Stimulated activated CD4-positive, alpha-beta T cell treated with anti-CD3 and anti-CD28 coated beads, Interleukin-12 subunit alpha, Interleukin-12 subunit beta, amount 100 ng/mL, for 48 hours (primary cell): ENCODE measurements around the gene CTLA4.
A peak's percentile ranks its signal among the peaks of the same experiment; 100 is the strongest.

ENCODE experiments used
- DNase-seq, 3 donors: peaks; one replicate each; pipeline ENCODE4 v3.0.0-alpha.2; 2020; ENCODE audit warnings: low read depth in 2 of 3, low spot score in 1 of 3

Gene CTLA4

DNA sequence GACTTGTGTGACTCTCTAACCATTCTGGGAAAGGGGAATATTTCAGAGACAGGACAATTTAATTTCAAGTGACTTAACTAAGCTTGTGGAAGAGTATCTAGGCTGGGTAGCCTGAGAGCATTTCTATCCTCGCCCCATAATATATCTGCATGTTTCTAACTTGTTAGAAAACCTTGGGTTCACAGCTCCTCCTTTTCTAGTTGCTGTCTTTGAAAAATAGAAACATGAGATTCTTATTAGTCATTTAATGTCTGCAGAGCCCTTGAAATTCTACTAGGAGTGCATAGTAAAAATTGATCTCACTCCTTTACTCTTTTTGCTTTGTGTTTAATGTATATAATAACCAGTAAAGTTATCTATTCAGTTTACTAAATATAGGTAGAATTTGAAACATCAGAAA lies 22.4 kb downstream of the CTLA4 start:
- DNase-seq = no peak

GRCh38 chr2:203890733-203891132 lies 23.2 kb downstream of the CTLA4 start:
- DNase-seq = no peak

- peak in 2 of 3 donors; percentile 49 to 64 for DNase-seq
Observed at GRCh38 chr2:203891474-203891873, 23.9 kb downstream of the CTLA4 start.

GRCh38 chr2:203892207-203892606 lies 24.6 kb downstream of the CTLA4 start:
- no peak for DNase-seq

DNA sequence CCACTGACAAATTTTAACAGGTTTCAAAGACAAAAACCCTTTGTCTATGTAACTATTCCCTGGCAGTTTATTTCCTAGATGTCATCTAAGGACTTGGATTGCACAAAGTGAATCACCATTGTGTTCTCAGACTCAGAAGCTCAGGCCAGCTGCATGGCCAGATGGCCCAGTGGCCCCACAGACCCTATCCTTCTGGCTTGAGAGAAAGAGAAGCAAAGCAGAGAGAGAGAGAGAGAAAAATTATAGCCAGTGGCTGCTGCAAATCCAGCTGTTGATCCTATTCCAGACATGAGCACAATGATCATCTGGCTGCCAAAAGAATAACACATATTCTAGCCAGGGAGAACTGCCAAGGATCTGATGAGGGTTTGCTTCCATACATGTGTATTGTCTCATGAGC lies 25.8 kb downstream of the CTLA4 start:
- no peak for DNase-seq

- no peak for DNase-seq
Observed at GRCh38 chr2:203893840-203894239, 26.3 kb downstream of the CTLA4 start.

- no peak for DNase-seq
Observed at GRCh38 chr2:203894262-203894661, 26.7 kb downstream of the CTLA4 start.

DNA sequence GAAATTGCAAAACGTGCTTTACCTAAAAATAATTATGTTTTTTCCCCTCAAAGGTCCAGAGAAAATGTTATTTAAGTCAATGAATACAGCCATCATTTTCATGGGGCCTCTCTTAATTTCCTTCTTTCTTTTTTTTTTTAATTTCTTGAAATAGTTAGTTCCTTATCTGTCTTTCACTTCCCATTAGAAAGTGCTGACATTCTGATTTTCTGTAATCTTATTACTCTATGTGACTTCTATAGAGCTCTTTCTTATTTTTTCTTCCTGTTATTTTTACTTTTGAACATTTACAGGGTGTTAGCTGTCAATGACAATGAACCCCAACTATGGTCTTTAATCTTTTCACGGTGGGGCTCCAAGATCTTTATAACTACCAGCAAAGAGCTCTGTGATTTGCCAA lies 30.0 kb downstream of the CTLA4 start:
- DNase-seq = no peak

DNA sequence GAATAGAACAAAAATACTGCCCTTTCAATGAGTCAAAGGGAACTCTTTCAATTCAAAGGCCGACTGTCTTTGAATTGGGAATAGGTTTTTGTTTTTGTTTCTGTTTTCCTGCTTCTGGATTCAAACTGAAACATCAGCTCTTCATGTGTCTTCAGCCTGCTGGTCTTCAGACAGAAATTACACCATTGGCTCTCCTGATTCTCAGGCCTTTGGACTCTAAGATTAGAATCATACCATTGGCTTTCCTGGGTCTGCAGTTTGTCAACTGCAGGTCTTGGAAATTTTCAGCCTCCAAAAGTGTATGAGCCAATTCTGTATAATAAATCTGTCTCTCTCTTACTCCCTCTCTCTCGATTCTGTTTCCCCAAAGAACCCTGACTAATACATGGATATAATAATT lies 31.1 kb downstream of the CTLA4 start:
- DNase-seq = no peak

GRCh38 chr2:203900253-203900652 lies 32.7 kb downstream of the CTLA4 start:
- DNase-seq = no peak

DNA sequence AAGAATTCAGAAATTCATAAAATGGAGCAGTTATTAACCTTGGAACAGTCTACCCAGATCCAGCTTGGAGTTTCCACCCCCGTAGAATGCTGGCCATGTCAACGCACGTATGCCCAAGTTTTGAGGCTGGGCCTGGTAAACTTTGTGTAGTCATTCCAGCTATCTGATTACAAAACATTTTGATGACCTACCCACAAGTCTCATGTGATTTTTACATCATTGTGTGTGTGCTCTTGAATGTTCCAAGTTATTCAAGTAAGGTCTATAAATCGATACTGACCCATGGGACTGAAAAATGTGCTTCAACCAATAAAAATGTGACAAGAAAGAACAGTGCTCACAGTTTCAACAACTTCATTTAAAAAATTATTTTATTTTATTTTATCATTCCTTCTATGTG lies 36.5 kb downstream of the CTLA4 start:
- no peak for DNase-seq

DNA sequence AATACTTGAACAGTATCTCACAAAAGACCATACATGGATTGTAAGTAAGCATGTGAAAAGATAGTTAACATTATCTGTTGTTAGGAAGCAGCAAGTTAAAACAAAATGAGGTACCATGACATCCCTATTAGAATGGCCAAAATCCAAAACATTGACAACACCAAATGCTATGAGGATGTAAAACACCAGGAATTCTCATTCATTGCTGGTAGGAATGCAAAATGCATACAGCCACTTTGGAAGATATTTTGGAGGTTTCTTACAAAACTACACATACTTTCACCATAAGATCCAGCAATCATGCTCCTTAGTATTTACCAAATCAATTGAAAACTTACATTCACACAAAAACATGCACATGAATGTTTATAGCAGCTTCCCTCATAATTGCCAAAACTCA lies 38.1 kb downstream of the CTLA4 start:
- no peak for DNase-seq

DNA sequence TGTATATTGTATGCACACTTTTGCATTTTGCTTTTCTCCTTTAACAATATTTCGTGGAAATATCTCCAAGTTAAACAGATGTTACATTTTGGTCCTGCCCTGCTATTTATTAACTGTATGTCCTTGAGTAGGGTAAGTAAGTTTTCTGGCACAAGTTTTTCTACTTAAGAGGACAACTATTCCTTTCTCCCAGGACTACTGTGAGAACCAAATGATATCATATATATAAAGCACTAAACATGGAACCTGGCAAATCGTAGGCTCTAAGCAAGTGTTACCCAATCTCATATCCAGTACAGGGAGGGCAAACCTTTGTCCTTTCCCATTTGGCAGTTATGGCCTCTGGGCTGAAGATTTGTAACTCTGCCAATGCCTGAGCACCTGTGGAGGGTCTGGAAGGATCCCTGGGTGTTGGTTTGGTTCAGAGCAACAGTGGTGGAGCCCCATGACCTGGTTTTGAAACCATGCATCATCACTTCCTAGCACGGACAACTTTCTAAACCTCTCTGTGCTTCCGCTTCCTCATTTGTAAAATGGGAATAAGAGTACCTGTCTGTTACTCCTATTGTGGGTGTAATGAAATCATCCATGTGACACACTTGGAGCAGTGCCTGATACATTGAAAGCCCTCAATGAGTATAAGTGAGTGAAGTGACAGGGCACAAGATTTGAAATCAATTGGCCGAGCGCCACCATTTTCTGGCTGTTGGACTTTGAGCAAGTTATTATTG lies 40.7 kb downstream of the CTLA4 start:
- no peak for DNase-seq

DNA sequence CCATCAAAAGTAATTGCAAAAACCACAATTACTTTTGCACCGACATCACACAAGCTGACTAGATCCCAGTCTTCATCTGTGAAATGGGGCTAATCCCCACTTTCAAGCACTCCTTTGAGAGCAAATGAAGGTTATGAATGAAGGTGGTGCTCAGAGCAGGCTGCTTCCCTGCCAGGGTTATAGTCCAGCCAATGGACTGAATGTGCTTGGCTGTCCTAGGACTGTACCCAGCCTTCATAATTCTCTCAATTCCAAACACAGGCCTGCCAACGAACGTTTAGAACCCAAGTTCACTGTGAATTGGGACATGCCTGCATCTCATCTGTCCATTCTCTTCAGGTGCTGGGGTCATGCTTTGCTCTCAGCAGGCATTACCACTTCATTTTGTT lies 41.2 kb downstream of the CTLA4 start:
- DNase-seq = no peak

DNA sequence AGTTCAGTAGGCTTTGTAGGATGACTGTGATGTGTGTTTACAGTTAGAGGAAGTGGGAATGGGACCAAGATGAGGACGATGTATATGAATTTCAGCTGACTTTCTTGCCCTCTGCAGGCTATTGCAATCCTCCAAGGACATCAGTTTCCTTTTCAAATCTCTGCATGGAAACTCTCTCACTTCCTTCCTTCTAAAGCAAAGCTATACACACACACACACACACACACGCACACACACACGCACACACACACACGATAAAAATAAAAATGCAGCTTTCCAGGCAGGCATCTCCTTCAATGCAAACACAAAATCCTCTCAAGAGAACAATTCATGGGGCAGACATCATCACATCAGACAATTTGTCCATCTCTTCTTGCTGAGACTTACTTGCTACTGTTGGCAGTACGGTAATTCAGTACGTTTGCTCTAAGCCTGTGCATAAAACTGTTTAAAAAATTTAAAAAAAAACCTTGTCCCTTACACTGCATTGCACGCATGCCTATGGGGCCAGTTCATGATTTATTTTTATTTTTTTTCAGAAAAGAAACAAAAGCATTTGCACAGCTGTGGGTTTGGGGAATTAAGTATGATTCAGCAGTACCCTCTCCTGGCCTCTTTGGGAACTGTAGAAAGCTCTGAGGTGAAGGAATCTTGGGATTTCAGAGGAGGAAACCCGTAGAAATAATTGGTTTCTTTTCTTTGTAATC lies 41.8 kb downstream of the CTLA4 start:
- no peak for DNase-seq

DNA sequence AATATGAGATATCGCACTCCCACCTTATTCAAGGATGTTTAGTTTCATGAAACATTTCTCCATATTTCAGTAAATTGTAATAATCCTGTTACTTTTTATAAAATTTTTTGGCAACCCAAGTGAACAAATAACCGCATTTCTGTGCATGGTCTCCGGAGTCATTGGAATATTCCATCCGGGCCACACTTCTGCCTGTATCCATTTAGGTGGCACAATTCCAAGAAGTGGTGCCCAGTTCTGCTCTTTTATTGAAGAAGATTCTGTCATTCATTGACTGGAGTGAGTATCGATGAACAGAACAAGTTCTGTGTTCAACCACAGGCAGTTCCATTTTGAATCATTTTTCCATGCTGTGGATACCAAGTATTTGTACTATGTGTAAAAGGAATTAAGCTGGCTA lies 42.4 kb downstream of the CTLA4 start:
- DNase-seq = no peak

- DNase-seq = no peak
Observed at GRCh38 chr2:203913947-203914346, 46.4 kb downstream of the CTLA4 start.

DNA sequence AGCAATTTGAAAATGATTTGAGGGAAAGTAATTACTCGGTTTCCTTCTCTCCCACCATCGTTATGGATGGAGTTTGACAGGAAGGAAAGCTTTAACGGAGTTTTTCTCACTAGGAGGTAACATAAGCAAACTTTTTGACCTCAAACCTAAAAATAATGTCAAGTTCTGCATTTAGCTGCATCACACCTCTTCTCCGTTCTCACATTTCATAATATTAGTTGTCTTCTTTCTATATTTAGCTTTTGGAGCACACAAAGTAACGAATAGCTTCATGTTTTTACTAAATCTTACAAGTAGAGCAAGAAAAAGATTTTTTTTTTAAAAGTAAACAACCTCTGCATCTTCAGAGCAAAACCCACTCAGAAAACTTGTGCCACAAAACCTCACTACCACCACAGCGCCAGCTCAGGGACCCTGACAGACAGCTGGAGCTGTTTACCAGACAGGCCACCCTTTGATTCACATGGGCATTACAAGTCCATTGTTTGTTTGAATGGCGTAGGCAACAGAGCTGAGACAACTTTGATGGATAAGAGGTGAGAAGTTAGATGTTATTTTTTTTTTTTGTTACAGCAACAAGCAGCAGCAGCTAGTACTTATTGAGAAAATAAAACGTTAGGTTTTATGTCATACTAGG lies 47.1 kb downstream of the CTLA4 start:
- DNase-seq = no peak

GRCh38 chr2:203915256-203915655 lies 47.7 kb downstream of the CTLA4 start:
- no peak for DNase-seq

- DNase-seq = no peak
Observed at GRCh38 chr2:203916756-203917155, 49.2 kb downstream of the CTLA4 start.

GRCh38 chr2:203918264-203918663 lies 50.7 kb downstream of the CTLA4 start:
- no peak for DNase-seq

- no peak for DNase-seq
Observed at GRCh38 chr2:203918839-203919238, 51.3 kb downstream of the CTLA4 start.
